Measurements from ENCODE around the gene AGBL4.

The AGBL4 gene

DNA sequence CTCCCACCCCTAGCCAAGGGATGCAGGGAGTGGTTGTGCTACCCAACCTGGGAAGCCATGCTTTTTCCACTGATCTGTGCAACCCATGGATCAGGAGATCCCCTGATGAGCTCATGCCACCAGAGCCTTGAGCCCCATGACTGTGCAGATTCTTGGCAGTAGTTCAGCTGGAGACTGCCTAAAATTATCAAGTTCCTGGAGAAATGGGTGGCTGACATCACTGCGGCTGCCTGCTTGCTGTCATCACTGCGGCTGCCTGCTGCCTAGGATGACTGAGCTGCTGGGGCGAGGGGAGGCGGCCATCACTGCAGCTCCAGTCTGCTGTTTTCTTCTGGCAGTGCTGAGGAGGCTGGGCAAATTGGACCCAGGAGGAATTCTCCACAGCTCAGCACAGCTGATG is 159.2 kb downstream of the AGBL4 start:
- H3K9me3 ChIP-seq (ENCODE audit: control insufficient read depth, low read length) = peaks cover 34% of the 10 kb centered on the region
- no peak overlapping the region for H2AFZ ChIP-seq (ENCODE audit: low read depth, low read length)
- no peak overlapping the region for H2BK5ac ChIP-seq (ENCODE audit: low read depth, low read length, poor library complexity, severe bottlenecking)
- H3K4me1 ChIP-seq (ENCODE audit: control insufficient read depth, insufficient read depth, low read depth, low read length) = no peaks in the 10 kb centered on the region
- no peak overlapping the region for H3K4me2 ChIP-seq (ENCODE audit: low read length, poor library complexity, severe bottlenecking)
- no peak for DNase-seq
- no peak overlapping the region for H3K18ac ChIP-seq (ENCODE audit: low read depth in 1 of 2, low read length in 2 of 2)
- H3K4ac ChIP-seq (ENCODE audit: low read depth in 1 of 2, low read length in 2 of 2) = no peak overlapping the region
- H2AK5ac ChIP-seq (ENCODE audit: low read length, severe bottlenecking) = no peak overlapping the region
- no peak overlapping the region for H2BK15ac ChIP-seq (ENCODE audit: low read depth, poor library complexity, severe bottlenecking)
- no peak overlapping the region for H3K9ac ChIP-seq (ENCODE audit: low read length)
- H4K8ac ChIP-seq (ENCODE audit: low read length) = no peak overlapping the region
- no peak overlapping the region for H4K91ac ChIP-seq (ENCODE audit: low read length)
- 81% methylated on average over 4 of the region's 4 CpGs for WGBS
- no peak overlapping the region for H2BK12ac ChIP-seq (ENCODE audit: low read length in 2 of 2)
- H3K27me3 ChIP-seq (ENCODE audit: control insufficient read depth in 1 of 2, insufficient read depth in 1 of 2, low read length in 2 of 2) = no peaks in the 10 kb centered on the region
- no peak overlapping the region for H3K23ac ChIP-seq (ENCODE audit: low read length in 2 of 2)
- no peaks in the 10 kb centered on the region for H3K36me3 ChIP-seq (ENCODE audit: control insufficient read depth in 1 of 2, insufficient read depth in 2 of 2, low read depth in 1 of 2, low read length in 2 of 2)
- no peak overlapping the region for H3K27ac ChIP-seq (ENCODE audit: low read length, poor library complexity, severe bottlenecking)
- H3K14ac ChIP-seq (ENCODE audit: low read length in 2 of 2) = no peak overlapping the region
- no peaks in the 10 kb centered on the region for H3K79me1 ChIP-seq (replicated peaks; ENCODE audit: low read length, poor library complexity, severe bottlenecking)
- H3K4me3 ChIP-seq (ENCODE audit: insufficient read depth in 1 of 2, low read depth in 1 of 2, low read length in 2 of 2) = no peak overlapping the region
- no peak overlapping the region for H2BK120ac ChIP-seq (ENCODE audit: low read depth, low read length)

DNA sequence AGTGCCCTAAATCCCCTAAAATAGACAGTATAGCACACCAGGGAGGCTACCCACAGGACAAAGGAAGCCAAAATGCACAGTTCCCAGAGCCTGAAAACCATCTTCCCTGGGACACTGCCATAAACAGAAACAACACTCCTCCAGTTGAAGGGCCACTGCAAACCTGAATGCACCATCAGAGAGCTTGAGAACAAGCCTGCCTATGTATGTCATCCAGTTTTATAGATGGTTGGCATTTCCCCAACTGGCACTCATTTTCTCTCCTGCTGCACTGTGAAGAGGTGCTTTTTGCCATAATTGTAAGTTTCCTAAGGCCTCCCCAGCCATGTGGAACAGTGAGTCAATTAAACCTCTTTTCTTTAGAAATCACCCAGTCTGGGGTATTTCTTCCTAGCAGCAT is 169.0 kb downstream of the AGBL4 start:
- H3K4ac ChIP-seq (ENCODE audit: low read depth in 1 of 2, low read length in 2 of 2) = no peak overlapping the region
- no peak overlapping the region for H2BK5ac ChIP-seq (ENCODE audit: low read depth, low read length, poor library complexity, severe bottlenecking)
- H2BK15ac ChIP-seq (ENCODE audit: low read depth, poor library complexity, severe bottlenecking) = no peak overlapping the region
- no peaks in the 10 kb centered on the region for H3K4me1 ChIP-seq (ENCODE audit: control insufficient read depth, insufficient read depth, low read depth, low read length)
- H3K79me1 ChIP-seq (replicated peaks; ENCODE audit: low read length, poor library complexity, severe bottlenecking) = no peaks in the 10 kb centered on the region
- no peaks in the 10 kb centered on the region for H3K27me3 ChIP-seq (ENCODE audit: control insufficient read depth in 1 of 2, insufficient read depth in 1 of 2, low read length in 2 of 2)
- no peak overlapping the region for H3K18ac ChIP-seq (ENCODE audit: low read depth in 1 of 2, low read length in 2 of 2)
- no peak overlapping the region for H3K27ac ChIP-seq (ENCODE audit: low read length, poor library complexity, severe bottlenecking)
- H3K9me3 ChIP-seq (ENCODE audit: control insufficient read depth, low read length) = peaks cover 28% of the 10 kb centered on the region
- no peak overlapping the region for H2AK5ac ChIP-seq (ENCODE audit: low read length, severe bottlenecking)
- no peak overlapping the region for H2BK120ac ChIP-seq (ENCODE audit: low read depth, low read length)
- H3K23ac ChIP-seq (ENCODE audit: low read length in 2 of 2) = no peak overlapping the region
- no peak overlapping the region for H4K91ac ChIP-seq (ENCODE audit: low read length)
- H3K36me3 ChIP-seq (ENCODE audit: control insufficient read depth in 1 of 2, insufficient read depth in 2 of 2, low read depth in 1 of 2, low read length in 2 of 2) = no peaks in the 10 kb centered on the region
- H2AFZ ChIP-seq (ENCODE audit: low read depth, low read length) = no peak overlapping the region
- H3K4me2 ChIP-seq (ENCODE audit: low read length, poor library complexity, severe bottlenecking) = no peak overlapping the region
- H3K4me3 ChIP-seq (ENCODE audit: insufficient read depth in 1 of 2, low read depth in 1 of 2, low read length in 2 of 2) = no peak overlapping the region
- no peak overlapping the region for H3K14ac ChIP-seq (ENCODE audit: low read length in 2 of 2)
- no peak overlapping the region for H3K9ac ChIP-seq (ENCODE audit: low read length)
- H2BK12ac ChIP-seq (ENCODE audit: low read length in 2 of 2) = no peak overlapping the region
- H4K8ac ChIP-seq (ENCODE audit: low read length) = no peak overlapping the region
- DNase-seq = no peak

DNA sequence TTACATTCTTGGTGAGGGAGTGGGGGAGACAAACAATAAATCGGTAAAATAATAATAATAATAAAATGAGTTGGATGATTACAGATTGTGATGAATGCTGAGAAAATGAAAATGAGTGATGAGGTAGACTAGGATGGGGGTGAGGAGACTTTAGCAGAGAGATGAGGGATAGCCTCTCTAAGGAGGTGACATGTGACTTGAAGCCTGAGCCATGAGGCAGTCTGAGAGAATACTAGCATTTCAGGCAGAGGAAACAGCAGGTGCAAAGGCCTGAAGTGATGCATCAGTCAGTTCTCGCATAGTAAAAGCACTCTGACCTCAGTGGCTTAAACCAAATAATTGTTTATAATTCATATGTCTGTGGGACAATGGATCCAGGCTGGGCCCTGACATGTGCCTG is 181.2 kb downstream of the AGBL4 start:
- WGBS = 88% methylated on average over 2 of the region's 2 CpGs
- Histone ChIP-seq H3K9ac (ENCODE audit: low read length) (no peak overlapping the region), H3K23ac (ENCODE audit: low read length in 2 of 2) (no peak overlapping the region), H4K8ac (ENCODE audit: low read length) (no peak overlapping the region), H3K27ac (ENCODE audit: low read length, poor library complexity, severe bottlenecking) (no peak overlapping the region), H3K4ac (ENCODE audit: low read depth in 1 of 2, low read length in 2 of 2) (no peak overlapping the region), H3K4me3 (ENCODE audit: insufficient read depth in 1 of 2, low read depth in 1 of 2, low read length in 2 of 2) (no peak overlapping the region), H2AFZ (ENCODE audit: low read depth, low read length) (no peak overlapping the region), H4K91ac (ENCODE audit: low read length) (no peak overlapping the region), H3K27me3 (ENCODE audit: control insufficient read depth in 1 of 2, insufficient read depth in 1 of 2, low read length in 2 of 2) (no peaks in the 10 kb centered on the region), H3K18ac (ENCODE audit: low read depth in 1 of 2, low read length in 2 of 2) (no peak overlapping the region), H2BK15ac (ENCODE audit: low read depth, poor library complexity, severe bottlenecking) (no peak overlapping the region), H3K9me3 (ENCODE audit: control insufficient read depth, low read length) (peaks cover 71% of the 10 kb centered on the region), H3K4me1 (ENCODE audit: control insufficient read depth, insufficient read depth, low read depth, low read length) (no peaks in the 10 kb centered on the region), H2AK5ac (ENCODE audit: low read length, severe bottlenecking) (no peak overlapping the region), H2BK12ac (ENCODE audit: low read length in 2 of 2) (no peak overlapping the region), H3K4me2 (ENCODE audit: low read length, poor library complexity, severe bottlenecking) (no peak overlapping the region), H2BK120ac (ENCODE audit: low read depth, low read length) (no peak overlapping the region), H2BK5ac (ENCODE audit: low read depth, low read length, poor library complexity, severe bottlenecking) (no peak overlapping the region), H3K79me1 (replicated peaks; ENCODE audit: low read length, poor library complexity, severe bottlenecking) (no peaks in the 10 kb centered on the region), H3K36me3 (ENCODE audit: control insufficient read depth in 1 of 2, insufficient read depth in 2 of 2, low read depth in 1 of 2, low read length in 2 of 2) (no peaks in the 10 kb centered on the region), H3K14ac (ENCODE audit: low read length in 2 of 2) (no peak overlapping the region)
- DNase-seq = no peak

DNA sequence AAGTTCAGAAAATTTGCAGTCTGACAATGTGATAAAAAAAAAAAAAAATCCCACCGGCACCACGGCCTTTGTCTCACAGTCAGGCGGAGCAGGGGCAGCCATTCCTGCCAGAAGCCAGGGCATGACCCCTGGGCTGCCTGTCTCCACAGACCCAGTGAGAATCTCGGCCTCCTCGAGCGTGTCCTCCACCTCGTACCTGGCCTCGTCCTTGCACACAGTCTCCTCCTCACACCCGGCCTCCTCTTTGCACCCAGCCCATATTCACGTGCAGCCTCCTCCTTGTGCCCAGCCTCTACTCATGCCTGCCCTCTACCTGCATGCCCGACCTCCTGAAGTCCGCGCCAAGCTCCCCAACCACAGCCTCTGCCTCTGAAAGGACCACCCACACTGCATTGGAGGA is 182.0 kb downstream of the AGBL4 start:
- Histone ChIP-seq H3K18ac (ENCODE audit: low read depth in 1 of 2, low read length in 2 of 2) (no peak overlapping the region), H3K4me3 (ENCODE audit: insufficient read depth in 1 of 2, low read depth in 1 of 2, low read length in 2 of 2) (no peak overlapping the region), H4K91ac (ENCODE audit: low read length) (no peak overlapping the region), H2BK120ac (ENCODE audit: low read depth, low read length) (no peak overlapping the region), H2AFZ (ENCODE audit: low read depth, low read length) (no peak overlapping the region), H2AK5ac (ENCODE audit: low read length, severe bottlenecking) (no peak overlapping the region), H3K14ac (ENCODE audit: low read length in 2 of 2) (no peak overlapping the region), H3K27ac (ENCODE audit: low read length, poor library complexity, severe bottlenecking) (no peak overlapping the region), H3K9me3 (ENCODE audit: control insufficient read depth, low read length) (peaks cover 67% of the 10 kb centered on the region), H2BK12ac (ENCODE audit: low read length in 2 of 2) (no peak overlapping the region), H2BK15ac (ENCODE audit: low read depth, poor library complexity, severe bottlenecking) (no peak overlapping the region), H3K36me3 (ENCODE audit: control insufficient read depth in 1 of 2, insufficient read depth in 2 of 2, low read depth in 1 of 2, low read length in 2 of 2) (no peaks in the 10 kb centered on the region), H3K79me1 (replicated peaks; ENCODE audit: low read length, poor library complexity, severe bottlenecking) (no peaks in the 10 kb centered on the region), H3K9ac (ENCODE audit: low read length) (no peak overlapping the region), H3K27me3 (ENCODE audit: control insufficient read depth in 1 of 2, insufficient read depth in 1 of 2, low read length in 2 of 2) (no peaks in the 10 kb centered on the region), H3K4me1 (ENCODE audit: control insufficient read depth, insufficient read depth, low read depth, low read length) (no peaks in the 10 kb centered on the region), H4K8ac (ENCODE audit: low read length) (no peak overlapping the region), H2BK5ac (ENCODE audit: low read depth, low read length, poor library complexity, severe bottlenecking) (no peak overlapping the region), H3K4ac (ENCODE audit: low read depth in 1 of 2, low read length in 2 of 2) (no peak overlapping the region), H3K23ac (ENCODE audit: low read length in 2 of 2) (no peak overlapping the region), H3K4me2 (ENCODE audit: low read length, poor library complexity, severe bottlenecking) (no peak overlapping the region)
- no peak for DNase-seq
- WGBS = 76% methylated on average over 13 of the region's 13 CpGs

All from mesenchymal stem cell (in vitro differentiated cells and primary cell).